Activated CD4-positive, alpha-beta T cell treated with anti-CD3 and anti-CD28 coated beads, Interleukin-2, amount 10 ng/mL, durations not matched to agents 7 days and 5 days (primary cell): ENCODE results near the gene ZKSCAN3. TPM values are rescaled to one million over a fixed set of nuclear protein-coding genes. Genes with fewer than 3 reads are reported as not detected.
"Not testable (repeated sequence)": the region's sequence is repeated elsewhere in the genome, so short reads cannot be mapped to it uniquely, and the experiment has no call there.

Source experiments
- CTCF ChIA-PET: fragments of 350-600 bp; sonication (Branson Sonifier 250); formaldehyde crosslinking; loops from one replicate; lab custom pipeline; 2021; ENCODE audit warnings: antibody characterized with exemption; lab: Charles Lee
- POLR2A ChIA-PET: fragments of 350-600 bp; sonication (Branson Sonifier 250); formaldehyde crosslinking; loops from one replicate; lab custom pipeline; 2021; ENCODE audit warnings: antibody characterized with exemption; lab: Charles Lee
- DNase-seq: peaks from one replicate; pipeline ENCODE4 v3.0.0-alpha.2; 2020
- H3K27ac Mint-ChIP-seq: one replicate; pipeline ENCODE4 v1.8.0; 2021; ENCODE audit warnings: mild to moderate bottlenecking, moderate library complexity, mixed read lengths
- H3K27me3 Mint-ChIP-seq: one replicate; pipeline ENCODE4 v1.8.0; 2021; ENCODE audit warnings: mixed read lengths
- H3K36me3 Mint-ChIP-seq: one replicate; pipeline ENCODE4 v1.8.0; 2021; ENCODE audit warnings: low read depth, mixed read lengths
- H3K4me1 Mint-ChIP-seq: one replicate; pipeline ENCODE4 v1.8.0; 2021; ENCODE audit warnings: mixed read lengths
- H3K4me3 Mint-ChIP-seq: one replicate; pipeline ENCODE4 v1.8.0; 2021; ENCODE audit warnings: mild to moderate bottlenecking, moderate library complexity, mixed read lengths
- H3K9me3 Mint-ChIP-seq: one replicate; pipeline ENCODE4 v1.8.0; 2021; ENCODE audit warnings: mixed read lengths
- total RNA-seq, 2 experiments: library from RNA; stranded (reverse); gene quantifications; one replicate each; pipeline ENCODE4 v1.2.3, GENCODE V29; 2021

ZKSCAN3 gene
- total RNA-seq, 2 experiments from 2014 or later, result 6.2 to 7.0 TPM

- H3K27me3 Mint-ChIP-seq, result peaks cover 30% of the 10 kb centered on the region
- H3K4me1 Mint-ChIP-seq, result peaks cover 26% of the 10 kb centered on the region
- ChIA-PET CTCF (interaction anchor here (0.7 kb wide), 1 partner anchor 11 kb away, joined by 3 read pairs; no protein-coding TSS in a partner anchor), POLR2A (interaction anchor here (0.7 kb wide), 1 partner anchor 512 kb away, joined by 4 read pairs; no protein-coding TSS in a partner anchor)
- H3K36me3 Mint-ChIP-seq, result peaks cover 25% of the 10 kb centered on the region
- no peak for DNase-seq
- H3K27ac Mint-ChIP-seq, result peak overlapping the region; percentile 99
- H3K4me3 Mint-ChIP-seq, result peak overlapping the region; percentile 100
- peaks cover 3% of the 10 kb centered on the region for H3K9me3 Mint-ChIP-seq
These were observed 329 bp upstream of the ZKSCAN3 start for GRCh38 chr6:28349344-28349891.

GRCh38 chr6:28351087-28351486, 1.3 kb downstream of the ZKSCAN3 start:
- ChIA-PET CTCF (interaction anchor here (0.7 kb wide), 1 partner anchor 84 kb away, joined by 3 read pairs; no protein-coding TSS in a partner anchor), POLR2A (no interaction called here)
- peak overlapping the region; percentile 99 for H3K27ac Mint-ChIP-seq
- DNase-seq, result no peak
- H3K9me3 Mint-ChIP-seq, result peaks cover 3% of the 10 kb centered on the region
- peak overlapping the region; percentile 100 for H3K4me3 Mint-ChIP-seq
- peaks cover 16% of the 10 kb centered on the region for H3K27me3 Mint-ChIP-seq
- H3K4me1 Mint-ChIP-seq, result peaks cover 35% of the 10 kb centered on the region
- peaks cover 25% of the 10 kb centered on the region for H3K36me3 Mint-ChIP-seq

- CTCF ChIA-PET, result interaction anchor here (0.7 to 0.9 kb wide), 2 partner anchors 84 to 305 kb away, joined by 3 read pairs; no protein-coding TSS in a partner anchor
These were observed 1.8 kb downstream of the ZKSCAN3 start for GRCh38 chr6:28351493-28351925.

GRCh38 chr6:28353356-28353755, 3.6 kb downstream of the ZKSCAN3 start:
- no peak for DNase-seq
- ChIA-PET POLR2A (no interaction called here), CTCF (interaction anchor here (1.7 kb wide), 1 partner anchor 10 kb away, joined by 6 read pairs; no protein-coding TSS in a partner anchor)
- H3K9me3 Mint-ChIP-seq, result peaks cover 3% of the 10 kb centered on the region
- no peak overlapping the region for H3K27ac Mint-ChIP-seq
- H3K4me3 Mint-ChIP-seq, result no peak overlapping the region
- peaks cover 25% of the 10 kb centered on the region for H3K36me3 Mint-ChIP-seq
- H3K4me1 Mint-ChIP-seq, result peaks cover 48% of the 10 kb centered on the region
- H3K27me3 Mint-ChIP-seq, result peaks cover 2% of the 10 kb centered on the region

More at GRCh38 chr6:28351493-28351925, 1.8 kb downstream of the ZKSCAN3 start:
- DNase-seq, result no peak
- peaks cover 25% of the 10 kb centered on the region for H3K36me3 Mint-ChIP-seq
- H3K9me3 Mint-ChIP-seq, result peaks cover 3% of the 10 kb centered on the region
- peaks cover 13% of the 10 kb centered on the region for H3K27me3 Mint-ChIP-seq
- POLR2A ChIA-PET, result no interaction called here
- H3K4me3 Mint-ChIP-seq, result peak overlapping the region; percentile 100
- H3K27ac Mint-ChIP-seq, result no peak overlapping the region
- peaks cover 39% of the 10 kb centered on the region for H3K4me1 Mint-ChIP-seq

- H3K9me3 Mint-ChIP-seq, result peaks cover 3% of the 10 kb centered on the region
- peaks cover 1% of the 10 kb centered on the region for H3K27me3 Mint-ChIP-seq
- ChIA-PET CTCF (interaction anchor here (1.7 to 4.0 kb wide), 2 partner anchors 9 to 212 kb away, joined by 6 to 15 read pairs; partner anchors contain the start of gene ZKSCAN8), POLR2A (no interaction called here)
- H3K36me3 Mint-ChIP-seq, result peaks cover 25% of the 10 kb centered on the region
- no peak overlapping the region for H3K27ac Mint-ChIP-seq
- no peak for DNase-seq
- no peak overlapping the region for H3K4me3 Mint-ChIP-seq
- H3K4me1 Mint-ChIP-seq, result peaks cover 48% of the 10 kb centered on the region
These were observed 4.4 kb downstream of the ZKSCAN3 start for GRCh38 chr6:28353981-28354676.

- POLR2A ChIA-PET, result no interaction called here
- peaks cover 3% of the 10 kb centered on the region for H3K9me3 Mint-ChIP-seq
- peaks cover 43% of the 10 kb centered on the region for H3K4me1 Mint-ChIP-seq
- peak overlapping the region; percentile 85 for H3K4me3 Mint-ChIP-seq
- peaks cover 21% of the 10 kb centered on the region for H3K36me3 Mint-ChIP-seq
- no peaks in the 10 kb centered on the region for H3K27me3 Mint-ChIP-seq
- CTCF ChIA-PET, result interaction anchor here (0.8 to 4.0 kb wide), 9 partner anchors 9 to 473 kb away, joined by 3 to 20 read pairs (median 3); partner anchors contain the start of genes ZKSCAN8 and ZSCAN31
- DNase-seq, result no peak
- H3K27ac Mint-ChIP-seq, result no peak overlapping the region
These were observed 5.2 kb downstream of the ZKSCAN3 start for GRCh38 chr6:28354688-28355554.

- H3K9me3 Mint-ChIP-seq, result peaks cover 3% of the 10 kb centered on the region
These were observed 6.3 kb downstream of the ZKSCAN3 start for GRCh38 chr6:28355743-28356665.

GRCh38 chr6:28356666-28357020, 6.9 kb downstream of the ZKSCAN3 start:
- no peaks in the 10 kb centered on the region for H3K27me3 Mint-ChIP-seq
- H3K4me3 Mint-ChIP-seq, result no peak overlapping the region
- H3K27ac Mint-ChIP-seq, result no peak overlapping the region
- ChIA-PET CTCF (interaction anchor here (1.0 to 4.0 kb wide), 12 partner anchors 9 to 475 kb away, joined by 3 to 20 read pairs (median 4); partner anchors contain the start of genes ZKSCAN8 and ZSCAN31), POLR2A (interaction anchor here (0.7 kb wide), 1 partner anchor 252 kb away, joined by 3 read pairs; no protein-coding TSS in a partner anchor)
- peaks cover 3% of the 10 kb centered on the region for H3K9me3 Mint-ChIP-seq
- H3K4me1 Mint-ChIP-seq, result peaks cover 27% of the 10 kb centered on the region
- peaks cover 16% of the 10 kb centered on the region for H3K36me3 Mint-ChIP-seq
- DNase-seq, result no peak

More at GRCh38 chr6:28355743-28356665, 6.3 kb downstream of the ZKSCAN3 start:
- H3K27me3 Mint-ChIP-seq, result no peaks in the 10 kb centered on the region
- H3K36me3 Mint-ChIP-seq, result peaks cover 18% of the 10 kb centered on the region
- H3K4me3 Mint-ChIP-seq, result peak overlapping the region; percentile 85
- ChIA-PET POLR2A (interaction anchor here (0.7 kb wide), 1 partner anchor 252 kb away, joined by 3 read pairs; no protein-coding TSS in a partner anchor), CTCF (interaction anchor here (0.7 to 4.0 kb wide), 17 partner anchors 8 to 475 kb away, joined by 3 to 20 read pairs (median 3); partner anchors contain the start of genes ZKSCAN8 and ZSCAN31)
- peak; percentile 81 for DNase-seq
- peak overlapping the region; percentile 83 for H3K27ac Mint-ChIP-seq
- peaks cover 34% of the 10 kb centered on the region for H3K4me1 Mint-ChIP-seq

- ChIA-PET POLR2A (no interaction called here), CTCF (interaction anchor here (1.2 to 4.0 kb wide), 6 partner anchors 8 to 229 kb away, joined by 4 to 20 read pairs (median 6); partner anchors contain the start of genes ZKSCAN8 and ZSCAN31)
- Mint-ChIP-seq H3K36me3 (peaks cover 13% of the 10 kb centered on the region), H3K4me1 (peaks cover 23% of the 10 kb centered on the region), H3K27ac (no peak overlapping the region), H3K9me3 (peaks cover 3% of the 10 kb centered on the region), H3K4me3 (no peak overlapping the region), H3K27me3 (no peaks in the 10 kb centered on the region)
- no peak for DNase-seq
These were observed 7.3 kb downstream of the ZKSCAN3 start for GRCh38 chr6:28357036-28357435.

GRCh38 chr6:28359562-28359961, 9.8 kb downstream of the ZKSCAN3 start:
- H3K36me3 Mint-ChIP-seq, H3K27ac Mint-ChIP-seq, DNase-seq, H3K27me3 Mint-ChIP-seq, H3K9me3 Mint-ChIP-seq, POLR2A ChIA-PET, H3K4me3 Mint-ChIP-seq: not testable (repeated sequence)
- CTCF ChIA-PET, result interaction anchor here (1.4 to 2.3 kb wide), 2 partner anchors 95 to 183 kb away, joined by 3 to 5 read pairs; no protein-coding TSS in a partner anchor
- H3K4me1 Mint-ChIP-seq, result peaks cover 22% of the 10 kb centered on the region

- no peaks in the 10 kb centered on the region for H3K27me3 Mint-ChIP-seq
- DNase-seq, result no peak
- ChIA-PET CTCF (interaction anchor here (1.7 kb wide), 1 partner anchor 236 kb away, joined by 4 read pairs; no protein-coding TSS in a partner anchor), POLR2A (no interaction called here)
- peaks cover 14% of the 10 kb centered on the region for H3K4me1 Mint-ChIP-seq
- H3K9me3 Mint-ChIP-seq, result no peaks in the 10 kb centered on the region
- H3K27ac Mint-ChIP-seq, result no peak overlapping the region
- H3K4me3 Mint-ChIP-seq, result no peak overlapping the region
- peaks cover 16% of the 10 kb centered on the region for H3K36me3 Mint-ChIP-seq
These were observed 11.2 kb downstream of the ZKSCAN3 start for GRCh38 chr6:28360961-28361360.
